Nephron (organoid): ENCODE measurements around the gene FLOT2.

ENCODE experiments used
- H3K27ac Mint-ChIP-seq, 3 experiments: 2 replicates each; pipeline ENCODE4 v1.8.0; 2020; ENCODE audit warnings: mixed read lengths in 3 of 3, mild to moderate bottlenecking in 2 of 3, moderate library complexity in 1 of 3
- H3K27me3 Mint-ChIP-seq: 2 replicates; pipeline ENCODE4 v1.8.0; 2021; ENCODE audit warnings: low read depth, mild to moderate bottlenecking, moderate library complexity, mixed read lengths
- H3K36me3 Mint-ChIP-seq: 2 replicates; pipeline ENCODE4 v1.8.0; 2020; ENCODE audit warnings: low read depth, mixed read lengths
- H3K4me1 Mint-ChIP-seq: 2 replicates; pipeline ENCODE4 v1.8.0; 2020; ENCODE audit warnings: mixed read lengths
- H3K4me3 Mint-ChIP-seq, 3 experiments: 2 replicates each; pipeline ENCODE4 v1.8.0; 2020; ENCODE audit warnings: mild to moderate bottlenecking in 3 of 3, mixed read lengths in 3 of 3, moderate library complexity in 2 of 3
- H3K9me3 Mint-ChIP-seq: 2 replicates; pipeline ENCODE4 v1.8.0; 2020; ENCODE audit warnings: mixed read lengths
- CTCF ChIP-seq, 3 experiments: fragments of 200-600 bp; sonication (generic); IDR thresholded peaks; one replicate each; pipeline ENCODE4 v1.5.0; 2021; ENCODE audit warnings: antibody characterized with exemption in 3 of 3; ENCODE audit not compliant: unreplicated experiment in 3 of 3

FLOT2 gene

GRCh38 chr17:28925912-28926365, 28.4 kb upstream of the FLOT2 start:
- Mint-ChIP-seq H3K4me3 (no peak overlapping the region), H3K27ac (peak overlapping the region in 1 of 3 experiments; percentile 79), H3K9me3 (no peaks in the 10 kb centered on the region), H3K36me3 (peaks cover 70% of the 10 kb centered on the region), H3K27me3 (no peaks in the 10 kb centered on the region), H3K4me1 (no peaks in the 10 kb centered on the region)
- TF ChIP-seq CTCF (IDR thresholded peaks at IDR 0.05; ENCODE audit: unreplicated experiment in 3 of 3): no peak

GRCh38 chr17:28920201-28920600, 22.7 kb upstream of the FLOT2 start:
- no peak overlapping the region for H3K4me3 Mint-ChIP-seq

GRCh38 chr17:28918295-28918694, 20.8 kb upstream of the FLOT2 start:
- Mint-ChIP-seq H3K27ac (no peak overlapping the region), H3K27me3 (no peaks in the 10 kb centered on the region), H3K4me3 (no peak overlapping the region), H3K36me3 (peaks cover 86% of the 10 kb centered on the region), H3K4me1 (no peaks in the 10 kb centered on the region), H3K9me3 (no peaks in the 10 kb centered on the region)
- TF ChIP-seq CTCF (IDR thresholded peaks at IDR 0.05; ENCODE audit: unreplicated experiment in 3 of 3): no peak

More at GRCh38 chr17:28920201-28920600, 22.7 kb upstream of the FLOT2 start:
- Mint-ChIP-seq H3K36me3 (peaks cover 86% of the 10 kb centered on the region), H3K9me3 (no peaks in the 10 kb centered on the region), H3K4me1 (no peaks in the 10 kb centered on the region), H3K27ac (peak overlapping the region in 1 of 3 experiments; percentile 12), H3K27me3 (no peaks in the 10 kb centered on the region)
- TF ChIP-seq CTCF (IDR thresholded peaks at IDR 0.05; ENCODE audit: unreplicated experiment in 3 of 3): no peak

- Mint-ChIP-seq H3K36me3 (peaks cover 86% of the 10 kb centered on the region), H3K27me3 (no peaks in the 10 kb centered on the region), H3K4me3 (no peak overlapping the region), H3K9me3 (no peaks in the 10 kb centered on the region), H3K27ac (no peak overlapping the region), H3K4me1 (no peaks in the 10 kb centered on the region)
- TF ChIP-seq CTCF (IDR thresholded peaks at IDR 0.05; ENCODE audit: unreplicated experiment in 3 of 3): no peak
Measured at GRCh38 chr17:28917465-28917864, 19.9 kb upstream of the FLOT2 start.

- no peak overlapping the region for H3K4me3 Mint-ChIP-seq
- peaks cover 88% of the 10 kb centered on the region for H3K36me3 Mint-ChIP-seq
- H3K27ac Mint-ChIP-seq: no peak overlapping the region
- no peaks in the 10 kb centered on the region for H3K4me1 Mint-ChIP-seq
- no peaks in the 10 kb centered on the region for H3K27me3 Mint-ChIP-seq
- TF ChIP-seq CTCF (IDR thresholded peaks at IDR 0.05; ENCODE audit: unreplicated experiment in 3 of 3): no peak
- H3K9me3 Mint-ChIP-seq: no peaks in the 10 kb centered on the region
Measured at GRCh38 chr17:28917029-28917428, 19.5 kb upstream of the FLOT2 start.

GRCh38 chr17:28916302-28916934, 18.9 kb upstream of the FLOT2 start:
- TF ChIP-seq CTCF (IDR thresholded peaks at IDR 0.05; ENCODE audit: unreplicated experiment in 3 of 3): peak; percentile 67 to 70 (median 67)
- H3K27me3 Mint-ChIP-seq: no peaks in the 10 kb centered on the region
- H3K9me3 Mint-ChIP-seq: no peaks in the 10 kb centered on the region
- peaks cover 86% of the 10 kb centered on the region for H3K36me3 Mint-ChIP-seq
- H3K4me3 Mint-ChIP-seq: no peak overlapping the region
- H3K27ac Mint-ChIP-seq: no peak overlapping the region
- no peaks in the 10 kb centered on the region for H3K4me1 Mint-ChIP-seq
